ENCODE data around the gene FAM25A.

GRCh38 chr10:87059401-87059800 is 39.3 kb downstream of the FAM25A start:
- no peak for TF ChIP-seq CTCF (conservative IDR thresholded peaks at IDR 0.05)
- no peak for TF ChIP-seq EZH2 (IDR thresholded peaks at IDR 0.05; ENCODE audit: low read depth)
